B cell (primary cell): ENCODE measurements around the gene TEX261. TPM values are rescaled to one million over a fixed set of nuclear protein-coding genes. Genes with fewer than 3 reads are reported as not detected.

Experiments used
- ATAC-seq: fragments of 200-7000 bp; cut with Tn5 transposase; one replicate; pipeline ENCODE4 v1.10.0; 2021; ENCODE audit warnings: low read depth, mild to moderate bottlenecking, moderate number of reproducible peaks, moderate library complexity
- CTCF ChIA-PET: fragments of 350-600 bp; sonication (Branson Sonifier 250); formaldehyde crosslinking; loops from one replicate; lab custom pipeline; 2021; ENCODE audit warnings: antibody characterized with exemption, inconsistent platforms; lab: Charles Lee
- POLR2A ChIA-PET: fragments of 350-600 bp; sonication (Branson Sonifier 250); formaldehyde crosslinking; loops from one replicate; lab custom pipeline; 2021; ENCODE audit warnings: antibody characterized with exemption; lab: Charles Lee
- DNase-seq: peaks from one replicate; pipeline ENCODE4 v3.0.0; 2013
- H2AFZ ChIP-seq: 2 replicates; pipeline ENCODE4 v1.6.1; 2012; ENCODE audit warnings: mild to moderate bottlenecking, low read depth, low read length; ENCODE audit not compliant: insufficient read depth, poor library complexity, severe bottlenecking
- H3K27ac ChIP-seq, 2 donors: 1 replicate in 1 of 2; 2 replicates in 1 of 2; pipeline ENCODE4 v1.5.1; 2012 to 2013; ENCODE audit warnings: low read length in 2 of 2, mild to moderate bottlenecking in 2 of 2, moderate library complexity in 1 of 2
- H3K27me3 ChIP-seq, 4 experiments: fragments of 200-600 bp in 1 of 4; sonication (generic) in 1 of 4; replicated peaks in 1 of 4; 1 replicate in 2 of 4; 2 replicates in 2 of 4; pipeline versions ENCODE4 v1.6.1 to v1.7.0; 2013 to 2016; ENCODE audit warnings: low read length in 3 of 4, mild to moderate bottlenecking in 2 of 4, mixed read lengths in 1 of 4, moderate library complexity in 1 of 4; ENCODE audit not compliant: insufficient read depth in 4 of 4, control insufficient read depth in 3 of 4; ENCODE audit errors: control extremely low read depth in 1 of 4
- H3K36me3 ChIP-seq, 2 experiments: replicated peaks in 1 of 2; 1 replicate in 1 of 2; 2 replicates in 1 of 2; pipeline versions ENCODE4 v1.6.1 to v1.7.1; 2013; ENCODE audit warnings: low read length in 1 of 2; ENCODE audit not compliant: insufficient read depth in 2 of 2, control insufficient read depth in 1 of 2; ENCODE audit errors: control extremely low read depth in 1 of 2, extremely low read depth in 1 of 2
- H3K4me1 ChIP-seq, 2 donors: fragments of 200-600 bp in 1 of 2; sonication (generic) in 1 of 2; 1 replicate in 1 of 2; 2 replicates in 1 of 2; pipeline versions ENCODE4 v1.5.1 to v1.6.1; 2013 to 2017; ENCODE audit warnings: low read length in 2 of 2; ENCODE audit not compliant: control insufficient read depth in 2 of 2, insufficient read depth in 2 of 2
- H3K4me2 ChIP-seq: replicated peaks from 2 replicates; pipeline ENCODE3; 2012; ENCODE audit warnings: mild to moderate bottlenecking, low read depth, low read length; ENCODE audit not compliant: poor library complexity, severe bottlenecking
- H3K4me3 ChIP-seq, 5 experiments: fragments of 200-600 bp in 1 of 5; sonication (generic) in 1 of 5; 1 replicate in 3 of 5; 2 replicates in 2 of 5; pipeline versions ENCODE4 v1.5.1 to v1.7.0; 2011 to 2016; ENCODE audit warnings: low read length in 4 of 5, mild to moderate bottlenecking in 4 of 5, low read depth in 2 of 5, control low read depth in 1 of 5, moderate library complexity in 1 of 5; ENCODE audit not compliant: insufficient read depth in 1 of 5; ENCODE audit errors: control extremely low read depth in 1 of 5, extremely low read depth in 1 of 5
- H3K79me2 ChIP-seq: fragments of 200-600 bp; sonication (generic); one replicate; pipeline ENCODE4 v1.6.0; 2016; ENCODE audit warnings: low read length; ENCODE audit not compliant: control insufficient read depth, insufficient read depth
- H3K9ac ChIP-seq: fragments of 200-600 bp; sonication (generic); 2 replicates; pipeline ENCODE4 v1.6.1; 2017; ENCODE audit warnings: mild to moderate bottlenecking, low read length, moderate library complexity
- H3K9me3 ChIP-seq, 3 donors: one replicate each; pipeline versions ENCODE4 v1.6.1 to v1.7.1; 2013; ENCODE audit warnings: low read length in 2 of 3; ENCODE audit not compliant: control insufficient read depth in 2 of 3, insufficient read depth in 1 of 3; ENCODE audit errors: control extremely low read depth in 1 of 3
- H4K20me1 ChIP-seq: 2 replicates; pipeline ENCODE4 v1.6.0; 2012; ENCODE audit warnings: mild to moderate bottlenecking, low read length; ENCODE audit not compliant: insufficient read depth, control insufficient read depth, poor library complexity, severe bottlenecking
- H3K27ac Mint-ChIP-seq: one replicate; pipeline ENCODE4 v1.8.0; 2021; ENCODE audit warnings: mixed read lengths
- H3K27me3 Mint-ChIP-seq: one replicate; pipeline ENCODE4 v1.8.0; 2021; ENCODE audit warnings: mixed read lengths
- H3K4me1 Mint-ChIP-seq: one replicate; pipeline ENCODE4 v1.8.0; 2021; ENCODE audit warnings: mixed read lengths
- H3K4me3 Mint-ChIP-seq: one replicate; pipeline ENCODE4 v1.8.0; 2021; ENCODE audit warnings: mixed read lengths
- H3K9me3 Mint-ChIP-seq: one replicate; pipeline ENCODE4 v1.8.0; 2022; ENCODE audit warnings: mixed read lengths; ENCODE audit not compliant: insufficient read depth
- EZH2 ChIP-seq: IDR thresholded peaks from 2 replicates; pipeline ENCODE4 v1.6.1; 2012; ENCODE audit warnings: borderline replicate concordance, low read depth, mild to moderate bottlenecking, moderate library complexity, low read length; ENCODE audit not compliant: insufficient read depth, poor library complexity, severe bottlenecking
- WGBS: methylation state at CpG from one replicate; pipeline ENCODE4 v1.1.5; 2013; ENCODE audit warnings: missing lambda C conversion rate; ENCODE audit not compliant: insufficient coverage; 5-methylcytosine and 5-hydroxymethylcytosine counted together
- intact Hi-C: fragments of 100-400 bp; cut with micrococcal nuclease; formaldehyde crosslinking; loops from one replicate; pipeline ENCODE4 v1.10.0; 2022
- polyA plus RNA-seq: library from polyadenylated mRNA; depleted of rRNA; stranded (reverse); fragments of >200 nt; gene quantifications from 2 replicates; pipeline ENCODE4 v1.2.3, GENCODE V29; 2012
- total RNA-seq, 2 donors: library from RNA; stranded (reverse); fragments of 120-200 nt in 1 of 2; gene quantifications; 1 replicate in 1 of 2; 2 replicates in 1 of 2; pipeline versions ENCODE4 v1.2.3 to v1.2.4, GENCODE V29; 2013 to 2022
- TF ChIP-seq, protein P1 (sequence below): fragments of 200-600 bp; IDR thresholded peaks from one replicate; pipeline ENCODE4 v1.8.0; 2022; ENCODE audit warnings: antibody characterized with exemption, mild to moderate bottlenecking

The TEX261 gene
- total and polyA plus RNA-seq, 2 donors (not counting 1 experiment from before 2014, with no cell fraction given), result 29.0 to 56.4 TPM

DNA sequence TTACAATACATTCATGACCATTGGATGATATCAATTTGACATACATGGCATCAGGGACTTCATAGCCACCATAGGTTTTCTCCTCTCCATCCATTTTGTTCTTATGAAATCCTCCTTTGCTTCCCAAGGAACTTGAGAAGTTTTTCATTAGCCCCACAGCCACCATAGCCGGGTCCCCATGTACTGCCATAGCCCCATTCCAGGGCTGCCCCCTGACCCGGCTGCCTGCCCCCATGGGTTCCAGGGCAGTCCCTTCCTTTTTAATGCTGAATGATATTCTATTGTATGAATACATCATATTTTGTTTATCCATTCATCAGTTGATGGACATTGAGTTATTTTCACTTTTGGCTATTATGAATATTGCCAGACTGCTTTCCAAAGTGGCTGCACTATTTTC is 38.5 kb downstream of the TEX261 start:
- H3K27me3 ChIP-seq, result peaks cover 0 to 30% (median 1%) of the 10 kb centered on the region in 4 experiments
- H3K36me3 ChIP-seq, result no peaks in the 10 kb centered on the region
- H3K4me3 Mint-ChIP-seq, result no peak overlapping the region
- peaks cover 25% of the 10 kb centered on the region for H3K27me3 Mint-ChIP-seq
- no peak for ATAC-seq
- peaks cover 2% of the 10 kb centered on the region for H3K4me1 Mint-ChIP-seq
- intact Hi-C loops, result no loop called here
- H3K4me1 ChIP-seq, result peaks cover 3 to 4% of the 10 kb centered on the region in 2 donors
- no peak overlapping the region for H3K27ac ChIP-seq
- no CpG with 5 or more reads among the region's 2 CpGs for WGBS
- POLR2A ChIA-PET, result no interaction called here
- H3K9me3 Mint-ChIP-seq, result no peaks in the 10 kb centered on the region
- CTCF ChIA-PET, result no interaction called here
- no peak overlapping the region for H3K4me2 ChIP-seq
- no peak for DNase-seq
- H3K79me2 ChIP-seq, result no peaks in the 10 kb centered on the region
- H4K20me1 ChIP-seq, result no peaks in the 10 kb centered on the region
- TF ChIP-seq, protein P1, sequence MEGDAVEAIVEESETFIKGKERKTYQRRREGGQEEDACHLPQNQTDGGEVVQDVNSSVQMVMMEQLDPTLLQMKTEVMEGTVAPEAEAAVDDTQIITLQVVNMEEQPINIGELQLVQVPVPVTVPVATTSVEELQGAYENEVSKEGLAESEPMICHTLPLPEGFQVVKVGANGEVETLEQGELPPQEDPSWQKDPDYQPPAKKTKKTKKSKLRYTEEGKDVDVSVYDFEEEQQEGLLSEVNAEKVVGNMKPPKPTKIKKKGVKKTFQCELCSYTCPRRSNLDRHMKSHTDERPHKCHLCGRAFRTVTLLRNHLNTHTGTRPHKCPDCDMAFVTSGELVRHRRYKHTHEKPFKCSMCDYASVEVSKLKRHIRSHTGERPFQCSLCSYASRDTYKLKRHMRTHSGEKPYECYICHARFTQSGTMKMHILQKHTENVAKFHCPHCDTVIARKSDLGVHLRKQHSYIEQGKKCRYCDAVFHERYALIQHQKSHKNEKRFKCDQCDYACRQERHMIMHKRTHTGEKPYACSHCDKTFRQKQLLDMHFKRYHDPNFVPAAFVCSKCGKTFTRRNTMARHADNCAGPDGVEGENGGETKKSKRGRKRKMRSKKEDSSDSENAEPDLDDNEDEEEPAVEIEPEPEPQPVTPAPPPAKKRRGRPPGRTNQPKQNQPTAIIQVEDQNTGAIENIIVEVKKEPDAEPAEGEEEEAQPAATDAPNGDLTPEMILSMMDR, result no peak
- no peak for TF ChIP-seq EZH2
- H3K9me3 ChIP-seq, result no peaks in the 10 kb centered on the region
- no peak overlapping the region for H3K4me3 ChIP-seq
- no peak overlapping the region for H2AFZ ChIP-seq
- H3K9ac ChIP-seq, result no peak overlapping the region
- H3K27ac Mint-ChIP-seq, result no peak overlapping the region

DNA sequence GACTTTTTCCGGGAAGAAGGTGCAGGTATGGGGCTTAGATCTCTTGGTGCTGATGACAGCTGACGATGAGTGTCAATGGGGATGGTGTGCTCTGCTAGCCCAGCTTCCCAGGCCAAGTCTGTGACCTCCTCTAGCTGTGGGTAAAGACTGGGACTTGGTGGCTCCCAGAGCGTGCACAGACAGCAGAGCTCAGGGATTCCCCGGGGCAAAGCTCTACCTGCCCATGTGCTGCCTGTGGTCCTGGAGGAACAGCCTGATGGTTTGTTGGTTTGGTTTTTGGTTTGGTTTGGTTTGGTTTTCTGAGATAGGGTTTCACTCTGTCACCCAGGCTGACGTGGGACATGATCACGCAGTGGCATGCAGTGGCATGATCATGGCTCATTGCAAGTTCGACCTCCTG is 39.8 kb downstream of the TEX261 start:
- Histone ChIP-seq H3K27ac (no peak overlapping the region), H3K4me3 (no peak overlapping the region), H3K9me3 (no peaks in the 10 kb centered on the region), H3K4me2 (no peak overlapping the region), H3K9ac (no peak overlapping the region), H2AFZ (no peak overlapping the region), H3K4me1 (peaks cover 3 to 4% of the 10 kb centered on the region in 2 donors), H3K79me2 (no peaks in the 10 kb centered on the region), H3K36me3 (no peaks in the 10 kb centered on the region), H4K20me1 (no peaks in the 10 kb centered on the region), H3K27me3 (peaks cover 0 to 20% (median 1%) of the 10 kb centered on the region in 4 experiments)
- WGBS, result 80% methylated on average over 4 of the region's 7 CpGs
- Mint-ChIP-seq H3K4me3 (no peak overlapping the region), H3K9me3 (no peaks in the 10 kb centered on the region), H3K27ac (no peak overlapping the region), H3K4me1 (peaks cover 2% of the 10 kb centered on the region), H3K27me3 (peaks cover 22% of the 10 kb centered on the region)
- ChIA-PET POLR2A (no interaction called here), CTCF (interaction anchor here (0.9 to 1.0 kb wide), 2 partner anchors 9 to 11 kb away, joined by 3 to 5 read pairs; no protein-coding TSS in a partner anchor)
- intact Hi-C loops, result no loop called here
- no peak for DNase-seq
- ATAC-seq, result no peak
- TF ChIP-seq EZH2, result no peak
